Activated naive CD4-positive, alpha-beta T cell treated with anti-CD3 and anti-CD28 coated beads for 36 hours (primary cell): ENCODE measurements around the gene CES2. TPM values are rescaled to one million over a fixed set of nuclear protein-coding genes. Genes with fewer than 3 reads are reported as not detected.
A peak's percentile ranks its signal among the peaks of the same experiment; 100 is the strongest.
"Not testable (repeated sequence)": the region's sequence is repeated elsewhere in the genome, so short reads cannot be mapped to it uniquely, and the experiment has no call there.

ENCODE experiments used
- CTCF ChIA-PET: fragments of 350-600 bp; sonication (Branson Sonifier 250); formaldehyde crosslinking; loops from one replicate; lab custom pipeline; 2021; ENCODE audit warnings: antibody characterized with exemption; lab: Charles Lee
- DNase-seq: peaks from one replicate; pipeline ENCODE4 v3.0.0-alpha.2; 2020
- H3K27ac Mint-ChIP-seq: one replicate; pipeline ENCODE4 v1.8.0; 2021; ENCODE audit warnings: mild to moderate bottlenecking, mixed read lengths
- H3K27me3 Mint-ChIP-seq: one replicate; pipeline ENCODE4 v1.8.0; 2021; ENCODE audit warnings: low read depth, mixed read lengths
- H3K36me3 Mint-ChIP-seq: one replicate; pipeline ENCODE4 v1.8.0; 2021; ENCODE audit warnings: low read depth, mixed read lengths
- H3K4me1 Mint-ChIP-seq: one replicate; pipeline ENCODE4 v1.8.0; 2021; ENCODE audit warnings: low read depth, mixed read lengths
- H3K4me3 Mint-ChIP-seq: one replicate; pipeline ENCODE4 v1.8.0; 2021; ENCODE audit warnings: mild to moderate bottlenecking, moderate library complexity, mixed read lengths
- H3K9me3 Mint-ChIP-seq: one replicate; pipeline ENCODE4 v1.8.0; 2021; ENCODE audit warnings: mixed read lengths
- intact Hi-C: fragments of 100-400 bp; cut with micrococcal nuclease; formaldehyde crosslinking; loops from one replicate; pipeline ENCODE4 v1.15.1; 2023
- total RNA-seq, 2 experiments: library from RNA; stranded (reverse); gene quantifications; one replicate each; pipeline ENCODE4 v1.2.3, GENCODE V29; 2021

Gene CES2
- total RNA-seq, 2 experiments from 2014 or later, result 20.0 to 22.0 TPM

- no peak for DNase-seq
- Mint-ChIP-seq H3K4me3 (no peak overlapping the region), H3K4me1 (peaks cover 16% of the 10 kb centered on the region), H3K27ac (no peak overlapping the region), H3K27me3 (peaks cover 38% of the 10 kb centered on the region), H3K9me3 (no peaks in the 10 kb centered on the region), H3K36me3 (no peaks in the 10 kb centered on the region)
- intact Hi-C loops, result loop anchor here (10.0 kb wide), 1 partner anchor 462 kb away; the partner anchor contains the start of gene ZDHHC1
- CTCF ChIA-PET, result interaction anchor here (0.6 to 2.8 kb wide), 12 partner anchors 8 to 218 kb away, joined by 3 to 13 read pairs (median 4); partner anchors contain the start of genes CES3 and NOL3
These were observed 17.3 kb downstream of the CES2 start for GRCh38 chr16:66952430-66953110.

- CTCF ChIA-PET, result interaction anchor here (0.6 to 2.8 kb wide), 14 partner anchors 10 to 232 kb away, joined by 3 to 13 read pairs (median 4); partner anchors contain the start of gene NOL3
- peaks cover 12% of the 10 kb centered on the region for H3K4me1 Mint-ChIP-seq
- intact Hi-C loops, result loop anchor here (1.0 to 10.0 kb wide), 8 partner anchors 24 to 461 kb away; partner anchors contain the start of genes PLEKHG4 and ZDHHC1
- no peaks in the 10 kb centered on the region for H3K36me3 Mint-ChIP-seq
- H3K4me3 Mint-ChIP-seq, result no peak overlapping the region
- H3K9me3 Mint-ChIP-seq, result no peaks in the 10 kb centered on the region
- no peak for DNase-seq
- no peak overlapping the region for H3K27ac Mint-ChIP-seq
- peaks cover 32% of the 10 kb centered on the region for H3K27me3 Mint-ChIP-seq
These were observed 18.3 kb downstream of the CES2 start for GRCh38 chr16:66953462-66954096.

GRCh38 chr16:66954097-66954659 lies 18.9 kb downstream of the CES2 start:
- no peaks in the 10 kb centered on the region for H3K36me3 Mint-ChIP-seq
- CTCF ChIA-PET, result interaction anchor here (0.6 to 2.8 kb wide), 13 partner anchors 9 to 1309 kb away, joined by 3 to 13 read pairs (median 4); no protein-coding TSS in a partner anchor
- peak; percentile 90 for DNase-seq
- H3K4me3 Mint-ChIP-seq, result no peak overlapping the region
- H3K9me3 Mint-ChIP-seq, result no peaks in the 10 kb centered on the region
- intact Hi-C loops, result loop anchor here (1.0 to 10.0 kb wide), 8 partner anchors 23 to 461 kb away; partner anchors contain the start of genes PLEKHG4 and ZDHHC1
- H3K27me3 Mint-ChIP-seq, result peaks cover 27% of the 10 kb centered on the region
- peaks cover 14% of the 10 kb centered on the region for H3K4me1 Mint-ChIP-seq
- no peak overlapping the region for H3K27ac Mint-ChIP-seq

GRCh38 chr16:66955363-66956153 lies 20.2 kb downstream of the CES2 start:
- not testable (repeated sequence) for H3K27ac Mint-ChIP-seq, DNase-seq, H3K9me3 Mint-ChIP-seq, H3K4me3 Mint-ChIP-seq, H3K36me3 Mint-ChIP-seq
- H3K27me3 Mint-ChIP-seq, result peaks cover 15% of the 10 kb centered on the region
- peaks cover 13% of the 10 kb centered on the region for H3K4me1 Mint-ChIP-seq
- intact Hi-C loops, result loop anchor here (2.0 to 10.0 kb wide), 3 partner anchors 61 to 459 kb away; partner anchors contain the start of genes PLEKHG4 and ZDHHC1
- CTCF ChIA-PET, result interaction anchor here (0.6 to 2.1 kb wide), 3 partner anchors 16 to 198 kb away, joined by 3 to 5 read pairs (median 4); no protein-coding TSS in a partner anchor

GRCh38 chr16:66956154-66956457 lies 20.8 kb downstream of the CES2 start:
- Mint-ChIP-seq H3K27me3 (peaks cover 14% of the 10 kb centered on the region), H3K4me1 (peaks cover 12% of the 10 kb centered on the region)
- H3K27ac Mint-ChIP-seq, H3K4me3 Mint-ChIP-seq, H3K36me3 Mint-ChIP-seq, DNase-seq, H3K9me3 Mint-ChIP-seq: not testable (repeated sequence)
- CTCF ChIA-PET, result interaction anchor here (0.6 to 2.1 kb wide), 4 partner anchors 16 to 198 kb away, joined by 3 to 5 read pairs (median 4); partner anchors contain the start of gene B3GNT9
- intact Hi-C loops, result loop anchor here (10.0 kb wide), 1 partner anchor 459 kb away; the partner anchor contains the start of gene ZDHHC1

- no peaks in the 10 kb centered on the region for H3K27me3 Mint-ChIP-seq
- H3K4me1 Mint-ChIP-seq, result peaks cover 19% of the 10 kb centered on the region
- no peaks in the 10 kb centered on the region for H3K9me3 Mint-ChIP-seq
- no peaks in the 10 kb centered on the region for H3K36me3 Mint-ChIP-seq
- DNase-seq, result no peak
- H3K4me3 Mint-ChIP-seq, result no peak overlapping the region
- CTCF ChIA-PET, result interaction anchor here (0.6 to 3.1 kb wide), 12 partner anchors 9 to 224 kb away, joined by 3 to 13 read pairs (median 4); partner anchors contain the start of genes FBXL8 and MATCAP1
- H3K27ac Mint-ChIP-seq, result no peak overlapping the region
- intact Hi-C loops, result loop anchor here (10.0 kb wide), 1 partner anchor 456 kb away; the partner anchor contains the start of gene ZDHHC1
These were observed 23.8 kb downstream of the CES2 start for GRCh38 chr16:66958857-66959703.

- Mint-ChIP-seq H3K9me3 (no peaks in the 10 kb centered on the region), H3K4me3 (no peak overlapping the region), H3K36me3 (no peaks in the 10 kb centered on the region), H3K27me3 (no peaks in the 10 kb centered on the region), H3K27ac (no peak overlapping the region), H3K4me1 (peaks cover 19% of the 10 kb centered on the region)
- CTCF ChIA-PET, result interaction anchor here (0.6 to 3.1 kb wide), 8 partner anchors 10 to 437 kb away, joined by 3 to 13 read pairs (median 3); partner anchors contain the start of genes FBXL8, MATCAP1 and TRADD
- intact Hi-C loops, result loop anchor here (10.0 kb wide), 1 partner anchor 455 kb away; the partner anchor contains the start of gene ZDHHC1
- DNase-seq, result no peak
These were observed 24.4 kb downstream of the CES2 start for GRCh38 chr16:66959704-66960161.

- no peaks in the 10 kb centered on the region for H3K36me3 Mint-ChIP-seq
- peaks cover 19% of the 10 kb centered on the region for H3K4me1 Mint-ChIP-seq
- intact Hi-C loops, result no loop called here
These were observed 25.0 kb downstream of the CES2 start for GRCh38 chr16:66960270-66960669.

GRCh38 chr16:66961065-66961744 lies 25.9 kb downstream of the CES2 start, which contains the start of gene CES3:
CES3 (plus strand) TSS chr16:66961266; CDS start chr16:66961308, 42 bp downstream.
- Mint-ChIP-seq H3K4me1 (peaks cover 19% of the 10 kb centered on the region), H3K9me3 (no peaks in the 10 kb centered on the region), H3K27me3 (no peaks in the 10 kb centered on the region), H3K36me3 (no peaks in the 10 kb centered on the region), H3K27ac (no peak within 1 kb of the TSS), H3K4me3 (no peak within 1 kb of the TSS)
- CTCF ChIA-PET, result interaction anchor here (0.6 to 1.7 kb wide), 13 partner anchors 9 to 409 kb away, joined by 3 to 11 read pairs (median 3); no protein-coding TSS in a partner anchor
- DNase-seq, result peak; percentile 77
- intact Hi-C loops, result no loop called here

More at GRCh38 chr16:66960270-66960669, 25.0 kb downstream of the CES2 start:
- DNase-seq, result no peak
- Mint-ChIP-seq H3K27ac (no peak overlapping the region), H3K4me3 (no peak overlapping the region), H3K9me3 (no peaks in the 10 kb centered on the region), H3K27me3 (no peaks in the 10 kb centered on the region)
- CTCF ChIA-PET, result interaction anchor here (0.7 to 3.1 kb wide), 12 partner anchors 8 to 437 kb away, joined by 3 to 13 read pairs (median 3); partner anchors contain the start of genes FBXL8 and TRADD

GRCh38 chr16:66961914-66962313 lies 26.6 kb downstream of the CES2 start:
- intact Hi-C loops, result no loop called here
- peak; percentile 53 for DNase-seq
- no peaks in the 10 kb centered on the region for H3K27me3 Mint-ChIP-seq

More at GRCh38 chr16:66961914-66962313, 26.6 kb downstream of the CES2 start:
- Mint-ChIP-seq H3K27ac (no peak overlapping the region), H3K36me3 (no peaks in the 10 kb centered on the region), H3K4me1 (peaks cover 19% of the 10 kb centered on the region), H3K4me3 (no peak overlapping the region), H3K9me3 (no peaks in the 10 kb centered on the region)
- CTCF ChIA-PET, result interaction anchor here (0.6 to 2.5 kb wide), 8 partner anchors 8 to 1367 kb away, joined by 3 to 11 read pairs (median 4); no protein-coding TSS in a partner anchor
